GM23248 (cell line): Measurements from ENCODE around the gene CAVIN2.

Experiments used
- EZH2 ChIP-seq: fragments of 200-600 bp; sonication (generic); IDR thresholded peaks from 2 replicates; pipeline ENCODE4 v1.6.1; 2018; ENCODE audit warnings: antibody characterized with exemption, mild to moderate bottlenecking; ENCODE audit not compliant: insufficient read depth, poor library complexity, severe bottlenecking
- EZH2phosphoT487 ChIP-seq: fragments of 200-600 bp; sonication (generic); IDR thresholded peaks from 2 replicates; pipeline ENCODE4 v1.6.1; 2018; ENCODE audit warnings: antibody characterized with exemption, moderate library complexity, mild to moderate bottlenecking, low read depth; ENCODE audit not compliant: insufficient read depth

DNA sequence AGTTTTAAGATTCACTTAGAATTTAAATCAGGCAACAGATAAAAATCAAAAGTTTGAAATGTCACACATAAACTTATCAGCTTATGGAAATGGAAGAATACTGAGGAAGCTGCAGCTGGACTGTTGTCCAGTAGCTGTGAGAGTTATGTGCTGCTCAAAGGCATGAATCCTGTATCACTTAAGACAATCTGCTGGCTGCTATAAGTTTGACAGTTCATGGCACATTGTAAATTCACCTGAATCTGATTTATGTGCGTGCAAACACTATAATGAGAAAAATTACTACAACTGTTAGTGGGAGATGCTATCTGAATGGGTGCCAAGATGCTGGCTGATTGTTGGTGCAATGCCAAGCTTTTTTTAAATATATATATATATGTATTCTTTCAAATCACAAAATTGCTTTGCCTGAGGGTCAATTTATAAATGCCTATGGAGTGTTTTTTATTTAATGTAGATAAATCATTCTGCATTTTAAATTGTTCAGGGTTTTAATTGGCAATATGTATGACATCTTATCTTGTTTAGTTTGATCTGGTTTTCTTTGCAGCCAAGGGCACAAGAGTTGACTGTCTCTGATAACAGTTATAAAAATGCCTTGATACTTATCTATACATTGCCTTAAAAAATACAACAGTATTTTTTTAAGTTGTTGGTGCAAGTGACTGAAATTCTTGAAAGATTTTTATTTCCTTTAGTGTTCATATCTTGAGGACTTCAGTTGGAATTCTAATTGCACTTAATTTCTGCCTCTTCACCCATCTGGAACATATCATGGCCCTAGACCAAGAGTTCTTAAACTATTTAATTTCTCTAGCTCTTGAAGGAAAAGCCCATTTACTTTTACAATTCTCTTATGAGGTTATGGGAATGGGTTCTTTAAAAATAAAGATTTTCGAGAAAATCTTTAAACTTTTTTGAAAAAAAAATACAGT lies 48.7 kb downstream of the CAVIN2 start:
- TF ChIP-seq EZH2phosphoT487 (no peak), EZH2 (no peak)
